Aorta (tissue), 5 donors: ENCODE results near the gene SMYD3. TPM values are rescaled to one million over a fixed set of nuclear protein-coding genes. Genes with fewer than 3 reads are reported as not detected.

Experiments used
- ATAC-seq: fragments of 200-7000 bp; cut with Tn5 transposase; one replicate; pipeline ENCODE4 v1.9.1; 2022; ENCODE audit warnings: moderate library complexity; ENCODE audit not compliant: low FRiP score
- DNase-seq, 2 donors: peaks; one replicate each; pipeline ENCODE4 v3.0.0-alpha.2; 2020
- H3K27ac ChIP-seq, 2 donors: one replicate each; pipeline ENCODE4 v1.5.1; 2013; ENCODE audit warnings: low read length in 2 of 2, mild to moderate bottlenecking in 2 of 2, moderate library complexity in 2 of 2, control low read depth in 1 of 2, inconsistent platforms in 1 of 2, low read depth in 1 of 2
- H3K27me3 ChIP-seq, 2 donors: one replicate each; pipeline ENCODE4 v1.6.1; 2013; ENCODE audit warnings: control low read depth in 1 of 2, low read length in 1 of 2, mild to moderate bottlenecking in 1 of 2, moderate library complexity in 1 of 2; ENCODE audit not compliant: insufficient read depth in 2 of 2, control insufficient read depth in 1 of 2
- H3K36me3 ChIP-seq, 2 donors: one replicate each; pipeline ENCODE4 v1.6.1; 2013; ENCODE audit warnings: control low read depth in 1 of 2, low read length in 1 of 2, mild to moderate bottlenecking in 1 of 2; ENCODE audit not compliant: insufficient read depth in 2 of 2, control insufficient read depth in 1 of 2
- H3K4me1 ChIP-seq, 2 donors: one replicate each; pipeline ENCODE4 v1.6.1; 2013; ENCODE audit warnings: low read length in 2 of 2, control low read depth in 1 of 2, mild to moderate bottlenecking in 1 of 2, moderate library complexity in 1 of 2; ENCODE audit not compliant: insufficient read depth in 2 of 2, control insufficient read depth in 1 of 2
- H3K4me3 ChIP-seq, 2 donors: one replicate each; pipeline ENCODE4 v1.5.1; 2013; ENCODE audit warnings: low read length in 2 of 2, control low read depth in 1 of 2, mild to moderate bottlenecking in 1 of 2
- H3K9me3 ChIP-seq: one replicate; pipeline ENCODE4 v1.6.1; 2013; ENCODE audit warnings: mild to moderate bottlenecking, low read length; ENCODE audit not compliant: control insufficient read depth
- WGBS, 2 donors: extraction: QIAGEN DNeasy Blood & Tissue Kit; methylation state at CpG; one replicate each; pipeline ENCODE4 v1.1.7; 2013; 5-methylcytosine and 5-hydroxymethylcytosine counted together
- intact Hi-C, 2 donors: fragments of 100-400 bp; cut with DNase I; formaldehyde crosslinking; loops; one replicate each; pipeline versions ENCODE4 v1.14.2 to v1.15.0; 2022
- polyA plus RNA-seq, 2 donors: library from polyadenylated mRNA; stranded (reverse); fragments of 200-250 nt; gene quantifications; one replicate each; pipeline ENCODE4 v1.2.3, GENCODE V29; 2013
- total RNA-seq, 2 donors: library from RNA; stranded (reverse); fragmentation: NEBNext Ultra II Directional; extraction: Animal tissue kit (Norgen Biotek cat#: 25700); gene quantifications; one replicate each; pipeline ENCODE4 v1.2.1, GENCODE V29; 2021
- donor health status: healthy with polysubstance abuse.
- donor health status: Bipolar disorder and iron deficiency.
- donor health status: DM: no; HTN: no; CAD: no.
- donor health status: DM: no; HTN: no; CAD: no.
- donor health status: DM: yes; HTN: yes; CAD: no.

SMYD3 gene
- total and polyA plus RNA-seq, 4 donors: 6.0 to 29.1 (median 11.1) TPM

DNA sequence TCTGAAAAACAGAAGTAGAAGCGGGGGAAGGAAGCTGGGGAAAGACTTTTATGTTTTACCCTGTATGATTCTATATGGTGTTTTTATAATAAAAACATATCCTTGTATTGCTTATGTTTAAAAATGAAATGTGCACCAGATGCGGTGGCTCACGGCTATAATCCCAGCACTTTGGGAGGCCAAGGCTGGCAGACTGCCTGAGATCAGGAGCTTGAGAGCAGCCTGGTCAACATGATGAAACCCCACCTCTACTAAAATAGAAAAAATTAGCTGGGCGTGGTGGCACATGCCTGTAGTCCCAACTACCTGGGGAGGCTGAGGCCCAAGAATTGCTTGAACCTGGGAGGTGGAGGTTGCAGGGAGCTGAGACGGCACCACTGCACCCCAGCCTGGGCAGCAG lies 155.4 kb downstream of the SMYD3 start:
- intact Hi-C loops: no loop called here
- Histone ChIP-seq H3K9me3 (no peaks in the 10 kb centered on the region), H3K27ac (no peak overlapping the region), H3K27me3 (no peaks in the 10 kb centered on the region), H3K36me3 (no peaks in the 10 kb centered on the region), H3K4me3 (no peak overlapping the region), H3K4me1 (no peaks in the 10 kb centered on the region)
- 94 to 96% methylated on average over 5 of the region's 5 CpGs for WGBS, 2 donors
- no peak for ATAC-seq
- DNase-seq: no peak

DNA sequence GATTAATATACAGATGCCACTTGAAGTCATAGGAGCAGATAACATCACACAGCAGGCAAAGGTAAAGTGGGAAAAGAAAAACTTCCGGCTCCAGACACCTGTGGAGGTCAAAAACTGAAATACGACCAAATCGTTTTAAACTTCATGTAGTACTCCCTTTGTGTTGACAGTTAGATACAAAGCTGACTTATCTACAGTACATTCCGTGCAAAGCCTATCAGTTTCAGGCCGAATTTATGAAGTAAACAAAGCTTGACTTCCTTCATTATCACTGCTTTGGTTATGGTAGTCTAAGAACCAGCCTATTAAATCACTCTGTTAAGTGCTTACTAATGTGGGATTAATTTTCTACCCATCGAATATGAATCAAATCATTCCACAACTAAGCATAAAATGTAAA lies 156.3 kb downstream of the SMYD3 start:
- DNase-seq (no peak), ATAC-seq (no peak)
- intact Hi-C loops: no loop called here
- Histone ChIP-seq H3K27ac (no peak overlapping the region), H3K4me3 (no peak overlapping the region), H3K9me3 (no peaks in the 10 kb centered on the region), H3K36me3 (no peaks in the 10 kb centered on the region), H3K4me1 (no peaks in the 10 kb centered on the region), H3K27me3 (no peaks in the 10 kb centered on the region)
- 79 to 82% methylated on average over 6 of the region's 6 CpGs for WGBS, 2 donors

DNA sequence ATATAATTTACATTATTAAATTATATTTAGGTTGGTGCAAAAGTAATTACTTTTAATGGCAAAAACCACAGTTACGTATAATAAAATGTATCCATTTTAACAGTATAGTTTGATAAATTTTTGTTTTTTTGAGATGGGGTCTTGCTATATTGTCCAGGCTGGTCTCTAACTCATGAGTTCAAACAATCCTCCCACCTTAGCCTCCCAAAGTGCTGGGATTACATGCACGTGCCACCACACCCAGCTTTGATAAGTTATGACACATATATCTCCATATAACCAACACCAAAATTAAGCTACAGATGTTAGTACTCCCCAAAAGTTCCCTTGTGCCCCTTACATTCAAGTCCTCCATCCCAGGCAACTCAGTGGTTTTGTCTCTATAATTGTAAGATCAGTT lies 163.1 kb downstream of the SMYD3 start:
- intact Hi-C loops: no loop called here
- Histone ChIP-seq H3K27ac (no peak overlapping the region), H3K27me3 (no peaks in the 10 kb centered on the region), H3K4me3 (no peak overlapping the region), H3K36me3 (no peaks in the 10 kb centered on the region), H3K9me3 (peaks cover 2% of the 10 kb centered on the region), H3K4me1 (no peaks in the 10 kb centered on the region)
- DNase-seq (no peak), ATAC-seq (no peak)
- WGBS, 2 donors: 94 to 98% methylated on average over 2 of the region's 2 CpGs

DNA sequence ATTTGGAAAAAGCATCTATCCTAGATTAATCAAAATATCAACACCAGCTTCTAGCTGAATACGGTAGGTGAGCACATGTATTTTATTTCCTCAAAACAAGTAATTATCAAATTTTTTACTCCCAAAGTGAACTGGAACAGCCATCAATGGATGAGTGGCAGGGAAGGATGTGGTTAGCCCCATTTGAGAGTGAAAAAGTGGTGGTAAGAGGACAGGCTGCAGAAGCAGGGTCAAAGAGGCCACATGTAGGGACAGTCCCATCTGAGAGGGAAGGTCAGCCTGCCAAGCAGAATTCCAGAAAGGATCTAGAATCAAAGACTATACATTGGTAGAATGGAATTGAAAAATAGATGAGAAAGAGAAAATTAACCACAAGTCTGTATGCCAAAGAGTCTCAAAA lies 163.8 kb downstream of the SMYD3 start:
- 86 to 91% methylated on average over 1 of the region's 1 CpG for WGBS, 2 donors
- Histone ChIP-seq H3K36me3 (no peaks in the 10 kb centered on the region), H3K27me3 (no peaks in the 10 kb centered on the region), H3K27ac (no peak overlapping the region), H3K9me3 (peaks cover 2% of the 10 kb centered on the region), H3K4me1 (no peaks in the 10 kb centered on the region), H3K4me3 (no peak overlapping the region)
- ATAC-seq: no peak
- no peak for DNase-seq
- intact Hi-C loops: no loop called here

DNA sequence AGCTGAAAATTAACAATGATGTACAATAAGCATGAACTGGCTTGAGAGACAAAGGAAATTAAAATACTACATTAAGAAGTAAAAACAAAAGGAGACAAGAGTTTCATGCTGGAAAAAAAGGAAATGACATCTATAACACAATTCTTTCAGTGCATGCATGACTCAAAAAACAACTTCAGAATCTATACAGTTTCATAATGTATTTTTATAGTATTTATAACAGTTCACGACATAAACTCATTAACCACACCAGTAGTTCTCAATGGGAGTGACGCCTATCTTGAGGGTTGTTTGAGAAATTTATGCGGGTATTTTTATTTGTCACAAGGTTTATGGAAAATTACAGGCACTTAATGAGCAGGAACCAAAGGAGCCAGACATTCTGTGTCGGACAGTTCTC lies 168.5 kb downstream of the SMYD3 start:
- no peak overlapping the region for H3K27ac ChIP-seq
- no peak overlapping the region for H3K4me3 ChIP-seq
- no peak for DNase-seq
- H3K36me3 ChIP-seq: no peaks in the 10 kb centered on the region
- no peaks in the 10 kb centered on the region for H3K4me1 ChIP-seq
- intact Hi-C loops: no loop called here
- WGBS, 2 donors: 94 to 96% methylated on average over 4 of the region's 4 CpGs
- H3K9me3 ChIP-seq: no peaks in the 10 kb centered on the region
- ATAC-seq: no peak
- no peaks in the 10 kb centered on the region for H3K27me3 ChIP-seq

DNA sequence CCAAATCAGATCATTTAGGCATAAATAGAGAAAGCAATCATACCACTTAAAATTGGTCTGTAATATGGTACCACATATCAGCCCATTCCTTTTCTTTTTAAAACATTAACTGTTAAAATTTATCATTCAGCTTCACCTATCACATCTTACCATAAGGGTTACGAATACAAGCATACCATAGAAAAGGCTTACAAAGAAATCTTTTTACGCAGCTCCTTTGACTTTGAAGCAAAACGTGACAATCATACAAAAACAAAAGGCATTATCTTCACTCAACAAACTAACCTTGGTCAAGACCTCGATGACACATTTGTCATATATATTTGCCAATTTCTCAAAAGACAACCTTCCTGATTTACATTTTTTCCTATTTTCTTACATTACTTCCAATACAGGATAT lies 169.0 kb downstream of the SMYD3 start:
- H3K36me3 ChIP-seq: no peaks in the 10 kb centered on the region
- H3K4me3 ChIP-seq: no peak overlapping the region
- WGBS, 2 donors: 83 to 87% methylated on average over 4 of the region's 4 CpGs
- intact Hi-C loops: no loop called here
- no peaks in the 10 kb centered on the region for H3K27me3 ChIP-seq
- no peak overlapping the region for H3K27ac ChIP-seq
- ATAC-seq (no peak), DNase-seq (no peak)
- no peaks in the 10 kb centered on the region for H3K9me3 ChIP-seq
- no peaks in the 10 kb centered on the region for H3K4me1 ChIP-seq

DNA sequence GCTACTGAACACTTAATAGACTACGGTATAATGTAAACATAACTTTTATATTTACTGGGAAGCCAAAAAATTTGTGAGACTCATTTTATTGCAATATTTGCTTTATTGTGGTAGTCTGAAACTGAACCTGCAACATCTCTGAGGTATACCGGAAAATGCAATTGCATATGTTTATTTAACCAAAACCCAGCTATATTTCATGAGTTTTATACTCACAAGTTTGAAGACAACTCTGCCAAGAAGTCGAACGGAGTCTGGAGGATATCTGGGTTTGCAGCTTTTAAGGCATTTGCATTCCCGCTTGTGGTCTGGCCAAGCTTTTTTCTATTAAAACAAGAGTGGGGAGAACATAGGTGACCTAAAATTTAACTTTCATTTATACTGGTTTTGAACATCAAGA lies 171.9 kb downstream of the SMYD3 start:
- H3K4me1 ChIP-seq: no peaks in the 10 kb centered on the region
- no peaks in the 10 kb centered on the region for H3K27me3 ChIP-seq
- intact Hi-C loops: no loop called here
- no peak overlapping the region for H3K27ac ChIP-seq
- 58 to 59% methylated on average over 5 of the region's 5 CpGs for whole genome bisulfite sequencing, 2 donors
- H3K36me3 ChIP-seq: peaks cover 0 to 2% of the 10 kb centered on the region in 2 donors
- no peak overlapping the region for H3K4me3 ChIP-seq
- H3K9me3 ChIP-seq: no peaks in the 10 kb centered on the region
- DNase-seq (no peak), ATAC-seq (no peak)

DNA sequence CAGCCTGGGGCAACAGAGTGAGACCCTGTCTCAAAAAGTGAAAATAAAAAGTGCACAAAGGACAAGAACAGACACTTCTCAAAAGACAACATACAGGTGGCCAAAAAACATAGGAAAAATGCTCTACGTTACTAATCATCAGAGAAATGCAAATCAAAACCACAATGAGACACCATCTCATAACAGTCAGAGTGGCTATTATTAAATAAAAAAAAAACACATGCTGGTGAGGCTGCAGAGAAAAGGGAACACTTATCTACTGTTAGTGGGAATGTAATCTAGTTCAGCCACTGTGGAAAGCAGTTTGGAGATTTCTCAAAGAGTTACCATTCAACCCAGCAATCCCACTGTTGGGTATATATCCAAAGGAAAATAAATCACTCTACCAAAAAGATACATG lies 173.2 kb downstream of the SMYD3 start:
- peaks cover 0 to 2% of the 10 kb centered on the region in 2 donors for H3K36me3 ChIP-seq
- no peak overlapping the region for H3K27ac ChIP-seq
- H3K27me3 ChIP-seq: no peaks in the 10 kb centered on the region
- DNase-seq: no peak
- H3K4me1 ChIP-seq: no peaks in the 10 kb centered on the region
- intact Hi-C loops: no loop called here
- WGBS, 2 donors: 90 to 94% methylated on average over 1 of the region's 1 CpG
- no peaks in the 10 kb centered on the region for H3K9me3 ChIP-seq
- no peak for ATAC-seq
- H3K4me3 ChIP-seq: no peak overlapping the region

DNA sequence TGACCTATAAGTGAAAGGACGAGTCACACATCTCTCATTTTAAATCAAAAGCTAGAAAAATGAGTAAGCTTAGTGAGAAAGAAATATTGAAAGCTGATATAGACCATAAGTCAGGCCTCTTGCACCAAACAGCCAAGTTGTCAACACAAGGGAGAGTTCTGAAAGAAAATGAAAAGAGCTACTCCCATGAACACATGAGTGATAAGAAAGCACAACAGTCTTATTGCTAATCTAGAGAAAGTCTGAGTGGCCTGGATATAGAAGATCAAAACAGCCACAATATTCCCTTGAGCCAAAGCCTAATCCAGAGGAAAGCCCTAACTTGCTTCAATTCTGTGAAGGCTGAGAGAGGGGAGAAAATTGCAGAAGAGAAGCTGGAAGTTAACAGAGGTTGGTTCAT lies 175.0 kb downstream of the SMYD3 start:
- intact Hi-C loops: no loop called here

More for the DNA sequence above, 175.0 kb downstream of the SMYD3 start:
- Histone ChIP-seq H3K4me3 (no peak overlapping the region), H3K4me1 (no peaks in the 10 kb centered on the region), H3K27ac (no peak overlapping the region), H3K36me3 (peaks cover 0 to 2% of the 10 kb centered on the region in 2 donors), H3K27me3 (no peaks in the 10 kb centered on the region), H3K9me3 (no peaks in the 10 kb centered on the region)
- DNase-seq: no peak
- 85 to 91% methylated on average over 1 of the region's 1 CpG for WGBS, 2 donors
- no peak for ATAC-seq
